ENCODE data around the gene DRC1.

Gene DRC1

GRCh38 chr2:26424221-26424620, 22.5 kb downstream of the DRC1 start:
- H3K27ac ChIP-seq (ENCODE audit: low read depth, low read length), result no peak overlapping the region
- no peaks in the 10 kb centered on the region for H3K27me3 ChIP-seq (ENCODE audit: control insufficient read depth, insufficient read depth, low read length)
- no peak overlapping the region for H3K4me3 ChIP-seq (ENCODE audit: low read depth, low read length)

DNA sequence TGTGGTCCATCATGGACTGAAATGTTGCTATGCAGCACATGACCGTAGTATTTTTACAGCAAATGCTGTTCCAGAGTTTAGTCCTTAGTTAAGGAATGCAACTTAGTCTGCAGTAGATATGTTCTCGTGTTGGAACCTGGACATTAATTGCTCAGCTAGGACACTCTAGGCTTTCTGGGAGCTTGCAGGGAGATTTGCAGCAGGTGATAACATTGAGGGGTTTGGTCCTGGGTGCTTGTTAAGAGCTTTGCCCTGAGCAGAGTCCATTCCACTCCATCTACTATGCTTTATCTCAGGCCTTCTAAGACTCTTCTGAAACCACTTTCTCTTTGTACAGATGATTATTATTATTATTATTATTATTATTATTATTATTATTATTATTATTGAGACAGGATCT, 27.1 kb downstream of the DRC1 start:
- H3K27me3 ChIP-seq (ENCODE audit: control insufficient read depth, insufficient read depth, low read length), result no peaks in the 10 kb centered on the region
- H3K9me3 ChIP-seq (ENCODE audit: control insufficient read depth, insufficient read depth, low read depth, low read length), result no peaks in the 10 kb centered on the region
- no peak overlapping the region for H3K27ac ChIP-seq (ENCODE audit: low read depth, low read length)
- H3K9ac ChIP-seq (ENCODE audit: low read length), result no peak overlapping the region
- H3K36me3 ChIP-seq (ENCODE audit: control insufficient read depth, insufficient read depth, low read length), result no peaks in the 10 kb centered on the region
- no peak overlapping the region for H3K4me3 ChIP-seq (ENCODE audit: low read depth, low read length)
- H3K4me1 ChIP-seq (ENCODE audit: control insufficient read depth, insufficient read depth, low read length), result no peaks in the 10 kb centered on the region

More at GRCh38 chr2:26424221-26424620, 22.5 kb downstream of the DRC1 start:
- Histone ChIP-seq H3K9me3 (ENCODE audit: control insufficient read depth, insufficient read depth, low read depth, low read length) (no peaks in the 10 kb centered on the region), H3K9ac (ENCODE audit: low read length) (no peak overlapping the region), H3K36me3 (ENCODE audit: control insufficient read depth, insufficient read depth, low read length) (no peaks in the 10 kb centered on the region), H3K4me1 (ENCODE audit: control insufficient read depth, insufficient read depth, low read length) (peaks cover 4% of the 10 kb centered on the region; the same call in 1 of the 2 replicates)

GRCh38 chr2:26429779-26430578, 28.3 kb downstream of the DRC1 start:
- no peak overlapping the region for H3K27ac ChIP-seq (ENCODE audit: low read depth, low read length)
- no peaks in the 10 kb centered on the region for H3K27me3 ChIP-seq (ENCODE audit: control insufficient read depth, insufficient read depth, low read length)
- H3K4me3 ChIP-seq (ENCODE audit: low read depth, low read length), result no peak overlapping the region
- H3K4me1 ChIP-seq (ENCODE audit: control insufficient read depth, insufficient read depth, low read length), result no peaks in the 10 kb centered on the region
- no peaks in the 10 kb centered on the region for H3K36me3 ChIP-seq (ENCODE audit: control insufficient read depth, insufficient read depth, low read length)
- no peak overlapping the region for H3K9ac ChIP-seq (ENCODE audit: low read length)
- no peaks in the 10 kb centered on the region for H3K9me3 ChIP-seq (ENCODE audit: control insufficient read depth, insufficient read depth, low read depth, low read length)

- Histone ChIP-seq H3K4me3 (ENCODE audit: low read depth, low read length) (no peak overlapping the region), H3K27me3 (ENCODE audit: control insufficient read depth, insufficient read depth, low read length) (no peaks in the 10 kb centered on the region), H3K9me3 (ENCODE audit: control insufficient read depth, insufficient read depth, low read depth, low read length) (no peaks in the 10 kb centered on the region), H3K9ac (ENCODE audit: low read length) (no peak overlapping the region), H3K4me1 (ENCODE audit: control insufficient read depth, insufficient read depth, low read length) (no peaks in the 10 kb centered on the region), H3K36me3 (ENCODE audit: control insufficient read depth, insufficient read depth, low read length) (no peaks in the 10 kb centered on the region), H3K27ac (ENCODE audit: low read depth, low read length) (no peak overlapping the region)
Measured at GRCh38 chr2:26430826-26431225, 29.1 kb downstream of the DRC1 start.

- Histone ChIP-seq H3K27me3 (ENCODE audit: control insufficient read depth, insufficient read depth, low read length) (no peaks in the 10 kb centered on the region), H3K9me3 (ENCODE audit: control insufficient read depth, insufficient read depth, low read depth, low read length) (no peaks in the 10 kb centered on the region), H3K27ac (ENCODE audit: low read depth, low read length) (no peak overlapping the region), H3K4me1 (ENCODE audit: control insufficient read depth, insufficient read depth, low read length) (no peaks in the 10 kb centered on the region), H3K9ac (ENCODE audit: low read length) (no peak overlapping the region), H3K36me3 (ENCODE audit: control insufficient read depth, insufficient read depth, low read length) (no peaks in the 10 kb centered on the region), H3K4me3 (ENCODE audit: low read depth, low read length) (no peak overlapping the region)
Measured at GRCh38 chr2:26432363-26432762, 30.6 kb downstream of the DRC1 start.

GRCh38 chr2:26432859-26433258, 31.1 kb downstream of the DRC1 start:
- Histone ChIP-seq H3K36me3 (ENCODE audit: control insufficient read depth, insufficient read depth, low read length) (no peaks in the 10 kb centered on the region), H3K4me3 (ENCODE audit: low read depth, low read length) (no peak overlapping the region), H3K27ac (ENCODE audit: low read depth, low read length) (no peak overlapping the region), H3K9ac (ENCODE audit: low read length) (no peak overlapping the region), H3K9me3 (ENCODE audit: control insufficient read depth, insufficient read depth, low read depth, low read length) (no peaks in the 10 kb centered on the region), H3K4me1 (ENCODE audit: control insufficient read depth, insufficient read depth, low read length) (no peaks in the 10 kb centered on the region), H3K27me3 (ENCODE audit: control insufficient read depth, insufficient read depth, low read length) (no peaks in the 10 kb centered on the region)

DNA sequence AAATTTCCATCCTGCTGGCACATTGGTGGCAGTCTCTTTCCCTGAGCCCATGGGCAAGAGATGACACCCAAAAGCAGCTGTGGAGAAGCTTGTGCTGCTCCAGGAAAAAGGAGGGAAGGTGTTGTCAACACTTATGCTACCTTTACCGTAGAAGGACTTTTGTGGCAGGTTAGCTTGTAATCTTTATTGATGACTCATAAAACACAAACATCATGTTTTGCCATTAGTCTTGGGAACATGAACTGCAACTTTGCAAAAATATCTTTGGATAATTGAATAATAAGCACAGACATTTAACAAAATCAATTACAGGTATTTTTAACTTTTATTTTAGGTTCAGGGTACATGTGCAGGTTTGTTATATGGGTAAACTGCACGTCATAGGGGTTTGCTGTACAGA, 33.4 kb downstream of the DRC1 start:
- no peak overlapping the region for H3K9ac ChIP-seq (ENCODE audit: low read length)
- H3K4me3 ChIP-seq (ENCODE audit: low read depth, low read length), result no peak overlapping the region
- no peaks in the 10 kb centered on the region for H3K27me3 ChIP-seq (ENCODE audit: control insufficient read depth, insufficient read depth, low read length)
- H3K9me3 ChIP-seq (ENCODE audit: control insufficient read depth, insufficient read depth, low read depth, low read length), result no peaks in the 10 kb centered on the region
- no peak overlapping the region for H3K27ac ChIP-seq (ENCODE audit: low read depth, low read length)
- H3K36me3 ChIP-seq (ENCODE audit: control insufficient read depth, insufficient read depth, low read length), result no peaks in the 10 kb centered on the region
- H3K4me1 ChIP-seq (ENCODE audit: control insufficient read depth, insufficient read depth, low read length), result peaks cover 5% of the 10 kb centered on the region; the same call in 1 of the 2 replicates

DNA sequence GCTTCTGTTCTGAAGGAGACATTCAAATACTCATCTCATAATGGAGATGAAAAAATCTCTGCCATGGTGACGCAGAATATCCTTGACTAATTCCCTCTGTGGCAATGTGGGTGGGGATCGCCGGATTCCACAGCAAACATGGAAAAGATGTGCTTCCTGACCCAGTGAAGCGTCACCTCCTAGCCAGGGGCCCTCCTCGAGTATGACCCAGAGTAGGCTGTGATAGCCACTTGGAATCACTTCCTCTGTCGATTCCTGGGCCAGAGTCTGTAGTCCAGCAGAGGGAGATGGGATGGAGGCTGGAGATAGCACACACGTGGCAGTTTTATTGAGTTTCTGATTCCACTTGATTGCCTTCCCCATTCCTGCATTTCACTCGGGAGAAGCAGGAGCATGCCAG, 36.8 kb downstream of the DRC1 start:
- H3K4me1 ChIP-seq (ENCODE audit: control insufficient read depth, insufficient read depth, low read length), result peaks cover 5% of the 10 kb centered on the region; the same call in 1 of the 2 replicates
- no peaks in the 10 kb centered on the region for H3K9me3 ChIP-seq (ENCODE audit: control insufficient read depth, insufficient read depth, low read depth, low read length)
- no peak overlapping the region for H3K9ac ChIP-seq (ENCODE audit: low read length)
- H3K27me3 ChIP-seq (ENCODE audit: control insufficient read depth, insufficient read depth, low read length), result no peaks in the 10 kb centered on the region
- no peak overlapping the region for H3K27ac ChIP-seq (ENCODE audit: low read depth, low read length)
- no peaks in the 10 kb centered on the region for H3K36me3 ChIP-seq (ENCODE audit: control insufficient read depth, insufficient read depth, low read length)
- no peak overlapping the region for H3K4me3 ChIP-seq (ENCODE audit: low read depth, low read length)

DNA sequence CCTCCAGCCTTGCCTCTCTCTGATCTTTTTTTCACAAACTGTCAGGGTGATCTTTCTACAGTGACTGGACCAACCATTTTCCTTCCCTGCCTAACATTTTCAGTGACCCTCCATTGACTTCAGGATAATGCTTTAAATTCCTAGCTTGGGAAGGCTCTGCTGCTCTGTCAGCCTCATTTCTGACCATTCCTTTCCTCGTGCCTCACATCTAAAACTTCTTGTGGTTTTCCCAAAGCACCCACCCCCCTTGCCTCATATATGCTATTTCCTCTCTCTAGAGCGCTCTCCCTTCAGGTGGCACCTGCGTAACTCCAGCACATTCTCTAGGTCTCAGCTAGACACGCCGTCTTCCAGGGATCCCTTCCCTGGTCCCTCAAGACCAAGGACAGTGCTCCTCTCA, 37.2 kb downstream of the DRC1 start:
- Histone ChIP-seq H3K27ac (ENCODE audit: low read depth, low read length) (no peak overlapping the region), H3K9me3 (ENCODE audit: control insufficient read depth, insufficient read depth, low read depth, low read length) (no peaks in the 10 kb centered on the region), H3K36me3 (ENCODE audit: control insufficient read depth, insufficient read depth, low read length) (no peaks in the 10 kb centered on the region), H3K9ac (ENCODE audit: low read length) (no peak overlapping the region), H3K4me3 (ENCODE audit: low read depth, low read length) (no peak overlapping the region), H3K4me1 (ENCODE audit: control insufficient read depth, insufficient read depth, low read length) (peaks cover 5% of the 10 kb centered on the region; the same call in 1 of the 2 replicates), H3K27me3 (ENCODE audit: control insufficient read depth, insufficient read depth, low read length) (no peaks in the 10 kb centered on the region)

GRCh38 chr2:26442301-26442700, 40.6 kb downstream of the DRC1 start:
- no peaks in the 10 kb centered on the region for H3K27me3 ChIP-seq (ENCODE audit: control insufficient read depth, insufficient read depth, low read length)

DNA sequence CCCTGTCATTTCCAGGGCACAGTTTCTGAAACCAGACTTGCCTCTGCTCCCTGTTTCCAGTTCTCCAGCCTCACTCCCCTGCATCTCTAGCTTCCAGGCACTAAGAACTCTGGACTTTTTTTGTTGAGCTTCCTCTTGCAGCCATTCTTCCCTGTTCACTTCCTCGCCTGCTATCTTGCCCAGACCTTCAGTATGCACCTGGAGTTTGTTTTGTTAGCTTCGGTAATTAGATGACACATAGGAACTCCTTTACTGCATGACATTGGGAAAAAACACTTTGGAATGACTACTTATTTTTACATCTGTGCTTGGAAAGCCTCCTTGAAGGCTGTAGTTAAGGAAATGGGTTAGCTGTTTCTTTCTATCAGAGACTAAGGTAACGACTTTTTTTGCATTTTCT, 41.0 kb downstream of the DRC1 start:
- no peaks in the 10 kb centered on the region for H3K9me3 ChIP-seq (ENCODE audit: control insufficient read depth, insufficient read depth, low read depth, low read length)
- no peaks in the 10 kb centered on the region for H3K27me3 ChIP-seq (ENCODE audit: control insufficient read depth, insufficient read depth, low read length)
- no peak overlapping the region for H3K9ac ChIP-seq (ENCODE audit: low read length)
- H3K27ac ChIP-seq (ENCODE audit: low read depth, low read length), result no peak overlapping the region
- no peak overlapping the region for H3K4me3 ChIP-seq (ENCODE audit: low read depth, low read length)
- H3K4me1 ChIP-seq (ENCODE audit: control insufficient read depth, insufficient read depth, low read length), result peaks cover 5% of the 10 kb centered on the region; the same call in 1 of the 2 replicates
- H3K36me3 ChIP-seq (ENCODE audit: control insufficient read depth, insufficient read depth, low read length), result no peaks in the 10 kb centered on the region

More at GRCh38 chr2:26442301-26442700, 40.6 kb downstream of the DRC1 start:
- Histone ChIP-seq H3K9ac (ENCODE audit: low read length) (no peak overlapping the region), H3K27ac (ENCODE audit: low read depth, low read length) (no peak overlapping the region), H3K4me3 (ENCODE audit: low read depth, low read length) (no peak overlapping the region), H3K9me3 (ENCODE audit: control insufficient read depth, insufficient read depth, low read depth, low read length) (no peaks in the 10 kb centered on the region), H3K4me1 (ENCODE audit: control insufficient read depth, insufficient read depth, low read length) (peaks cover 5% of the 10 kb centered on the region; the same call in 1 of the 2 replicates), H3K36me3 (ENCODE audit: control insufficient read depth, insufficient read depth, low read length) (no peaks in the 10 kb centered on the region)
